ENCODE data around the gene RASL12.
"Not testable (repeated sequence)": the region's sequence is repeated elsewhere in the genome, so short reads cannot be mapped to it uniquely, and the experiment has no call there.

The RASL12 gene

GRCh38 chr15:65056106-65056505, 11.7 kb downstream of the RASL12 start:
- DNase-seq (ENCODE audit: low read depth in 1 of 2, low spot score in 1 of 2): no peak

- DNase-seq (ENCODE audit: low read depth in 1 of 2, low spot score in 1 of 2): no peak
Observed at GRCh38 chr15:65055201-65055870, 12.5 kb downstream of the RASL12 start.

GRCh38 chr15:65054333-65055200, 13.2 kb downstream of the RASL12 start:
- peak; percentile 20 to 27 for DNase-seq (ENCODE audit: low read depth in 1 of 2, low spot score in 1 of 2)

- DNase-seq (ENCODE audit: low read depth in 1 of 2, low spot score in 1 of 2): no peak
Observed at GRCh38 chr15:65052956-65053355, 14.8 kb downstream of the RASL12 start.

- DNase-seq (ENCODE audit: low read depth in 1 of 2, low spot score in 1 of 2): no peak
Observed at GRCh38 chr15:65051266-65051665, 16.5 kb downstream of the RASL12 start.

GRCh38 chr15:65050270-65050669, 17.5 kb downstream of the RASL12 start:
- no peak for DNase-seq (ENCODE audit: low read depth in 1 of 2, low spot score in 1 of 2)

- DNase-seq (ENCODE audit: low read depth in 1 of 2, low spot score in 1 of 2): peak; percentile 59 to 84
Observed at GRCh38 chr15:65049418-65049840, 18.4 kb downstream of the RASL12 start.

- no peak for DNase-seq (ENCODE audit: low read depth in 1 of 2, low spot score in 1 of 2)
Observed at GRCh38 chr15:65048241-65048640, 19.6 kb downstream of the RASL12 start.

- DNase-seq (ENCODE audit: low read depth in 1 of 2, low spot score in 1 of 2): no peak
Observed at GRCh38 chr15:65044724-65045481, 22.9 kb downstream of the RASL12 start, which contains the start of gene SLC51B. TSS of gene SLC51B (plus strand) at chr15:65045387. CDS start at chr15:65050005, 4,618 bp downstream.

- DNase-seq (ENCODE audit: low read depth in 1 of 2, low spot score in 1 of 2): not testable (repeated sequence)
Observed at GRCh38 chr15:65044218-65044617, 23.6 kb downstream of the RASL12 start.

- no peak for DNase-seq (ENCODE audit: low read depth in 1 of 2, low spot score in 1 of 2)
Observed at GRCh38 chr15:65042776-65043327, 24.9 kb downstream of the RASL12 start.

GRCh38 chr15:65041787-65042186, 26.0 kb downstream of the RASL12 start:
- DNase-seq (ENCODE audit: low read depth in 1 of 2, low spot score in 1 of 2): no peak

- DNase-seq (ENCODE audit: low read depth in 1 of 2, low spot score in 1 of 2): no peak
Observed at GRCh38 chr15:65040461-65040860, 27.3 kb downstream of the RASL12 start.

GRCh38 chr15:65038836-65039235, 29.0 kb downstream of the RASL12 start:
- DNase-seq (ENCODE audit: low read depth in 1 of 2, low spot score in 1 of 2): no peak

- DNase-seq (ENCODE audit: low read depth in 1 of 2, low spot score in 1 of 2): no peak
Observed at GRCh38 chr15:65038428-65038827, 29.4 kb downstream of the RASL12 start.

GRCh38 chr15:65037309-65037708, 30.5 kb downstream of the RASL12 start:
- DNase-seq (ENCODE audit: low read depth in 1 of 2, low spot score in 1 of 2): no peak

- DNase-seq (ENCODE audit: low read depth in 1 of 2, low spot score in 1 of 2): no peak
Observed at GRCh38 chr15:65034719-65035118, 33.1 kb downstream of the RASL12 start.

GRCh38 chr15:65033659-65034269, 34.0 kb downstream of the RASL12 start:
- DNase-seq (ENCODE audit: low read depth in 1 of 2, low spot score in 1 of 2): no peak

GRCh38 chr15:65032801-65033537, 34.8 kb downstream of the RASL12 start:
- no peak for DNase-seq (ENCODE audit: low read depth in 1 of 2, low spot score in 1 of 2)

- no peak for DNase-seq (ENCODE audit: low read depth in 1 of 2, low spot score in 1 of 2)
Observed at GRCh38 chr15:65029736-65030208, 38.0 kb downstream of the RASL12 start.

Data from activated CD4-positive, alpha-beta T cell treated with anti-CD3 and anti-CD28 coated beads, Interleukin-2, amount 50 U/mL, for 24 hours (primary cell).